H9 (cell line): ENCODE measurements around the gene FAP. TPM values are rescaled to one million over a fixed set of nuclear protein-coding genes. Genes with fewer than 3 reads are reported as not detected.

ENCODE experiments used
- DNase-seq: peaks from one replicate; pipeline ENCODE4 v3.0.0-alpha.2; 2017
- H2AFZ ChIP-seq: one replicate; pipeline ENCODE4 v1.6.1; 2013; ENCODE audit warnings: mild to moderate bottlenecking, low read length, control low read depth, moderate library complexity
- H2AK5ac ChIP-seq: 2 replicates; pipeline ENCODE4 v1.6.1; 2013; ENCODE audit warnings: low read length, control low read depth, mixed read lengths; ENCODE audit not compliant: insufficient read length
- H2BK120ac ChIP-seq: one replicate; pipeline ENCODE4 v1.6.1; 2013; ENCODE audit warnings: low read depth, mild to moderate bottlenecking, low read length, control low read depth, inconsistent platforms; ENCODE audit not compliant: poor library complexity, severe bottlenecking
- H2BK12ac ChIP-seq: 2 replicates; pipeline ENCODE4 v1.6.1; 2013; ENCODE audit warnings: low read length, control low read depth, mixed read lengths, low read depth; ENCODE audit not compliant: insufficient read length
- H2BK15ac ChIP-seq: 2 replicates; pipeline ENCODE4 v1.6.1; 2013; ENCODE audit warnings: low read depth, low read length, control low read depth
- H2BK20ac ChIP-seq: one replicate; pipeline ENCODE4 v1.6.1; 2013; ENCODE audit warnings: low read depth, mild to moderate bottlenecking, low read length, control low read depth, inconsistent platforms; ENCODE audit not compliant: poor library complexity, severe bottlenecking
- H2BK5ac ChIP-seq: 2 replicates; pipeline ENCODE4 v1.6.1; 2013; ENCODE audit warnings: low read length, control low read depth, mixed read lengths; ENCODE audit not compliant: insufficient read length
- H3K14ac ChIP-seq: 2 replicates; pipeline ENCODE4 v1.6.1; 2013; ENCODE audit warnings: low read length, control low read depth; ENCODE audit not compliant: insufficient read depth
- H3K18ac ChIP-seq: 2 replicates; pipeline ENCODE4 v1.6.1; 2013; ENCODE audit warnings: low read depth, mild to moderate bottlenecking, mixed read lengths, low read length, control low read depth; ENCODE audit not compliant: insufficient read length
- H3K23ac ChIP-seq: 2 replicates; pipeline ENCODE4 v1.6.1; 2013; ENCODE audit warnings: low read length, control low read depth, mixed read lengths, low read depth; ENCODE audit not compliant: insufficient read length
- H3K23me2 ChIP-seq: 2 replicates; pipeline ENCODE4 v1.6.1; 2013; ENCODE audit warnings: low read depth, mild to moderate bottlenecking, mixed read lengths, low read length, control low read depth; ENCODE audit not compliant: insufficient read length, poor library complexity, severe bottlenecking
- H3K27ac ChIP-seq: 2 replicates; pipeline ENCODE4 v1.5.1; 2013; ENCODE audit warnings: low read length, control low read depth, mixed read lengths, low read depth; ENCODE audit not compliant: insufficient read length
- H3K27me3 ChIP-seq: 2 replicates; pipeline ENCODE4 v1.6.1; 2013; ENCODE audit warnings: low read length, control low read depth, inconsistent platforms; ENCODE audit not compliant: insufficient read depth
- H3K4ac ChIP-seq: 2 replicates; pipeline ENCODE4 v1.6.1; 2013; ENCODE audit warnings: low read depth, mild to moderate bottlenecking, control low read depth, inconsistent platforms, low read length, moderate library complexity
- H3K4me1 ChIP-seq: 2 replicates; pipeline ENCODE4 v1.6.1; 2013; ENCODE audit warnings: low read length, control low read depth, inconsistent platforms; ENCODE audit not compliant: insufficient read depth
- H3K4me2 ChIP-seq: 2 replicates; pipeline ENCODE4 v1.6.1; 2013; ENCODE audit warnings: low read length, control low read depth, mixed read lengths; ENCODE audit not compliant: insufficient read length, insufficient read depth
- H3K56ac ChIP-seq: 2 replicates; pipeline ENCODE4 v1.6.1; 2013; ENCODE audit warnings: low read depth, mild to moderate bottlenecking, mixed read lengths, low read length, control low read depth; ENCODE audit not compliant: insufficient read length
- H3K79me1 ChIP-seq: 2 replicates; pipeline ENCODE4 v1.6.1; 2013; ENCODE audit warnings: low read depth, mild to moderate bottlenecking, moderate library complexity, low read length, control low read depth, inconsistent platforms; ENCODE audit not compliant: insufficient read depth, poor library complexity, severe bottlenecking
- H3K79me2 ChIP-seq: 2 replicates; pipeline ENCODE4 v1.6.1; 2013; ENCODE audit warnings: low read length, control low read depth, inconsistent platforms; ENCODE audit not compliant: insufficient read depth
- H3K9ac ChIP-seq: 2 replicates; pipeline ENCODE4 v1.6.1; 2013; ENCODE audit warnings: low read length, control low read depth, mixed read lengths; ENCODE audit not compliant: insufficient read length; ENCODE audit errors: extremely low read depth
- H3K9me3 ChIP-seq: one replicate; pipeline ENCODE4 v1.6.1; 2013; ENCODE audit warnings: low read depth, low read length, inconsistent platforms; ENCODE audit not compliant: control insufficient read depth
- H3T11ph ChIP-seq: one replicate; pipeline ENCODE4 v1.6.1; 2013; ENCODE audit warnings: mild to moderate bottlenecking, low read length, control low read depth, inconsistent platforms
- H4K20me1 ChIP-seq: one replicate; pipeline ENCODE4 v1.6.1; 2013; ENCODE audit not compliant: control insufficient read depth, insufficient read length, insufficient read depth
- H4K5ac ChIP-seq: 2 replicates; pipeline ENCODE4 v1.6.1; 2013; ENCODE audit warnings: low read depth, mild to moderate bottlenecking, mixed read lengths, low read length, control low read depth; ENCODE audit not compliant: insufficient read length
- H4K8ac ChIP-seq: replicated peaks from 2 replicates; pipeline ENCODE4 v1.6.1; 2013; ENCODE audit warnings: low read length, control low read depth, mixed read lengths, low read depth; ENCODE audit not compliant: insufficient read length
- H4K91ac ChIP-seq: 2 replicates; pipeline ENCODE4 v1.6.1; 2013; ENCODE audit warnings: low read depth, mild to moderate bottlenecking, moderate library complexity, mixed read lengths, low read length, control low read depth; ENCODE audit not compliant: insufficient read length
- H3K27ac Mint-ChIP-seq, 3 experiments: 2 replicates in 2 of 3; 3 replicates in 1 of 3; pipeline ENCODE4 v1.8.0; 2020 to 2021; ENCODE audit warnings: mixed read lengths in 3 of 3, mild to moderate bottlenecking in 1 of 3, moderate library complexity in 1 of 3
- H3K27me3 Mint-ChIP-seq: 2 replicates; pipeline ENCODE4 v1.8.0; 2021; ENCODE audit warnings: low read depth, mild to moderate bottlenecking, moderate library complexity, mixed read lengths
- H3K36me3 Mint-ChIP-seq, 3 experiments: 2 replicates in 2 of 3; 3 replicates in 1 of 3; pipeline ENCODE4 v1.8.0; 2020 to 2021; ENCODE audit warnings: low read depth in 3 of 3, mixed read lengths in 3 of 3; ENCODE audit not compliant: insufficient read depth in 1 of 3
- H3K4me1 Mint-ChIP-seq, 2 experiments: 2 replicates each; pipeline ENCODE4 v1.8.0; 2020; ENCODE audit warnings: mixed read lengths in 2 of 2
- H3K4me3 Mint-ChIP-seq, 2 experiments: 2 replicates in 1 of 2; 3 replicates in 1 of 2; pipeline ENCODE4 v1.8.0; 2020 to 2021; ENCODE audit warnings: mild to moderate bottlenecking in 2 of 2, mixed read lengths in 2 of 2, moderate library complexity in 1 of 2
- H3K9me3 Mint-ChIP-seq, 2 experiments: 2 replicates in 1 of 2; 3 replicates in 1 of 2; pipeline ENCODE4 v1.8.0; 2020; ENCODE audit warnings: mild to moderate bottlenecking in 2 of 2, mixed read lengths in 2 of 2, moderate library complexity in 1 of 2
- WGBS: extraction: QIAGEN DNeasy Blood & Tissue Kit; methylation state at CpG from one replicate; pipeline ENCODE4 v1.1.7; 2013; ENCODE audit warnings: missing lambda C conversion rate, low lambda C conversion rate, mixed read lengths; ENCODE audit not compliant: insufficient read length; ENCODE audit errors: extremely low coverage; 5-methylcytosine and 5-hydroxymethylcytosine counted together
- total RNA-seq: library from RNA; stranded (reverse); gene quantifications from 2 replicates; pipeline ENCODE4 v1.2.1, GENCODE V29; 2021
- TF ChIP-seq, protein P1 (sequence below): fragments of 200-600 bp; sonication (generic); conservative IDR thresholded peaks from 3 replicates; pipeline ENCODE4 v1.8.0; 2021; ENCODE audit warnings: antibody characterized with exemption, mild to moderate bottlenecking

The FAP gene
- total RNA-seq, 1 experiment from 2014 or later = not detected

DNA sequence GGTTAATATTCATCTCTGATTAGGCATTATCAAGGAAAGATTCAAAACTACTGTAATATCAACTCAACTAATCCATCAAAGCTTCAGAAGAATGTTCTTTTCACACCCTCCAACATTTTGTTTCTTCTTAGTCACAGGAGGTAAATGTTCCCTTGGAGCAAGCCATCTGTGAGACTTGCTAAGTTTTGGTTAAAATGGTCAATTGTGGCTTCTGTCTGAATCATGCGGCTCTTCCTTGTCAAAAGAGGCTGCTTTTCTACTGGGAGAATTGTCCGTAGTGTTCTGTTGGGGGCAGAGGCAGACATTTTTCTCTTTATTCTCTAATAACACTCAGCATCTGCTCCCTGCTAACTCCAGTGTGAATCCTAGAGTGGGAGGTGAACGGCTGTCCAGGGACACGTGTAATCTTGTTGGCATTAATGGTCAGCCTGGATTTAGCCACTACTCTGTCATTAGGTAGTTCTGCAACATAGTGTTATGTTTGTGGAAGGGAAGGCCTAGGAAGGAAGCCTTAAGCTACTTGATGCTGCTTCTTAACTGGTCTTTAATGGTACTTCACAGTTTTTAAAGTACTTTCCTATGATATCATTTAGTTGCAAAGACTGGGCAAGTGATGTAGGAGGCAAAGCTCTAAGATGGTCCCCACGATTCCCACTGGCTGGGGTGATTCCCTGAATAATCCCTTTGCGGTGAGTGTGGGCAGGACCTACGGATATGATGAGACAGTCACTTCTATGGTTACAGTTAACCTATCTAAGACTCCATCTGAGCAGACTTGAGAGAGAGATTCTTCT lies 22.6 kb upstream of the FAP start:
- H3K27me3 ChIP-seq = no peaks in the 10 kb centered on the region
- H3K14ac ChIP-seq = no peak overlapping the region
- no peaks in the 10 kb centered on the region for H3K79me1 ChIP-seq
- no peak overlapping the region for H2BK20ac ChIP-seq
- no peak overlapping the region for H2AFZ ChIP-seq
- no peak overlapping the region for H2BK12ac ChIP-seq
- no peak overlapping the region for H2BK5ac ChIP-seq
- H3K9ac ChIP-seq = no peak overlapping the region
- H3T11ph ChIP-seq = no peak overlapping the region
- Mint-ChIP-seq H3K36me3 (no peaks in the 10 kb centered on the region), H3K9me3 (no peaks in the 10 kb centered on the region), H3K4me1 (peaks cover 8 to 9% of the 10 kb centered on the region in 2 experiments), H3K27me3 (no peaks in the 10 kb centered on the region), H3K27ac (peak overlapping the region in 1 of 3 experiments; percentile 29; a peak in 1 of 7 replicates), H3K4me3 (no peak overlapping the region)
- peak overlapping the region; percentile 33 for H4K5ac ChIP-seq
- no peaks in the 10 kb centered on the region for H3K79me2 ChIP-seq
- no CpG with 5 or more reads among the region's 7 CpGs for whole genome bisulfite sequencing
- H3K56ac ChIP-seq = no peak overlapping the region
- no peak overlapping the region for H3K4ac ChIP-seq
- H2BK15ac ChIP-seq = no peak overlapping the region
- no peak overlapping the region for H2BK120ac ChIP-seq
- H3K23me2 ChIP-seq = no peaks in the 10 kb centered on the region
- H2AK5ac ChIP-seq = no peak overlapping the region
- no peaks in the 10 kb centered on the region for H4K20me1 ChIP-seq
- TF ChIP-seq, protein P1, sequence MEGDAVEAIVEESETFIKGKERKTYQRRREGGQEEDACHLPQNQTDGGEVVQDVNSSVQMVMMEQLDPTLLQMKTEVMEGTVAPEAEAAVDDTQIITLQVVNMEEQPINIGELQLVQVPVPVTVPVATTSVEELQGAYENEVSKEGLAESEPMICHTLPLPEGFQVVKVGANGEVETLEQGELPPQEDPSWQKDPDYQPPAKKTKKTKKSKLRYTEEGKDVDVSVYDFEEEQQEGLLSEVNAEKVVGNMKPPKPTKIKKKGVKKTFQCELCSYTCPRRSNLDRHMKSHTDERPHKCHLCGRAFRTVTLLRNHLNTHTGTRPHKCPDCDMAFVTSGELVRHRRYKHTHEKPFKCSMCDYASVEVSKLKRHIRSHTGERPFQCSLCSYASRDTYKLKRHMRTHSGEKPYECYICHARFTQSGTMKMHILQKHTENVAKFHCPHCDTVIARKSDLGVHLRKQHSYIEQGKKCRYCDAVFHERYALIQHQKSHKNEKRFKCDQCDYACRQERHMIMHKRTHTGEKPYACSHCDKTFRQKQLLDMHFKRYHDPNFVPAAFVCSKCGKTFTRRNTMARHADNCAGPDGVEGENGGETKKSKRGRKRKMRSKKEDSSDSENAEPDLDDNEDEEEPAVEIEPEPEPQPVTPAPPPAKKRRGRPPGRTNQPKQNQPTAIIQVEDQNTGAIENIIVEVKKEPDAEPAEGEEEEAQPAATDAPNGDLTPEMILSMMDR = no peak
- no peaks in the 10 kb centered on the region for H3K9me3 ChIP-seq
- no peak overlapping the region for H4K91ac ChIP-seq
- no peaks in the 10 kb centered on the region for H3K4me1 ChIP-seq
- no peak overlapping the region for H4K8ac ChIP-seq
- DNase-seq = no peak
- no peak overlapping the region for H3K27ac ChIP-seq
- H3K4me2 ChIP-seq = no peak overlapping the region
- no peak overlapping the region for H3K18ac ChIP-seq
- H3K23ac ChIP-seq = no peak overlapping the region
